ENCODE data around the gene SERF2.

DNA sequence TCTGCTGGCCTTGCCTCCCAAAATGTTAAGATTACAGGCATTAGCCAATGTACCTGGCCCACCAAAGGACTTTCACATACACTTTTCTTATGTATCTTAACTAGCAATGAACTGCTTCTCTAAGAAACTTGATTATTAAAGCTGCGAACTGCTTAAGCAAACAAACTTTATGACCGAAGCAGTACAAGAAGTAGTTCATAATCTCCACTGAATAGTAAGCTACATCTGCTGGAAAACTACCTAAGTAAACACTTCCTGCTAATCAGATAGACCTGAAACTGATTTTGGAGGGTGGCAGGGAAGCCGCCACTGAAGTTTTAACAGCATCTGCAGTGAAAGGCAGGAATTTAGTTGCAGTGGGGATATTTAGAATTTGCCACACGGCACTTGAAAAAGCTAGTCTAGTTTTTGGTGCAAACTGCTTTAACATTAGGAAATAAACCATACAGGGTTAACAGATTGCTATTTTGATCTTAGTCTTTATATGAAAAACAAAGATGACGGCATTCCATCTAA is 16.4 kb downstream of the SERF2 start:
- TF ChIP-seq, protein P1, sequence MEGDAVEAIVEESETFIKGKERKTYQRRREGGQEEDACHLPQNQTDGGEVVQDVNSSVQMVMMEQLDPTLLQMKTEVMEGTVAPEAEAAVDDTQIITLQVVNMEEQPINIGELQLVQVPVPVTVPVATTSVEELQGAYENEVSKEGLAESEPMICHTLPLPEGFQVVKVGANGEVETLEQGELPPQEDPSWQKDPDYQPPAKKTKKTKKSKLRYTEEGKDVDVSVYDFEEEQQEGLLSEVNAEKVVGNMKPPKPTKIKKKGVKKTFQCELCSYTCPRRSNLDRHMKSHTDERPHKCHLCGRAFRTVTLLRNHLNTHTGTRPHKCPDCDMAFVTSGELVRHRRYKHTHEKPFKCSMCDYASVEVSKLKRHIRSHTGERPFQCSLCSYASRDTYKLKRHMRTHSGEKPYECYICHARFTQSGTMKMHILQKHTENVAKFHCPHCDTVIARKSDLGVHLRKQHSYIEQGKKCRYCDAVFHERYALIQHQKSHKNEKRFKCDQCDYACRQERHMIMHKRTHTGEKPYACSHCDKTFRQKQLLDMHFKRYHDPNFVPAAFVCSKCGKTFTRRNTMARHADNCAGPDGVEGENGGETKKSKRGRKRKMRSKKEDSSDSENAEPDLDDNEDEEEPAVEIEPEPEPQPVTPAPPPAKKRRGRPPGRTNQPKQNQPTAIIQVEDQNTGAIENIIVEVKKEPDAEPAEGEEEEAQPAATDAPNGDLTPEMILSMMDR (conservative IDR thresholded peaks at IDR 0.05; ENCODE audit: low read depth, low read length) = no peak
- no peak for TF ChIP-seq EZH2 (IDR thresholded peaks at IDR 0.05; ENCODE audit: low read length, unreplicated experiment)

All from PC-3 (cell line).